GM21825 (cell line): ENCODE results near the gene RYR1.
A peak's percentile ranks its signal among the peaks of the same experiment; 100 is the strongest.
"Not testable (repeated sequence)": the region's sequence is repeated elsewhere in the genome, so short reads cannot be mapped to it uniquely, and the experiment has no call there.

Source experiments
- ATAC-seq: cut with Tn5 transposase; IDR thresholded peaks from one replicate; pipeline ENCODE4 v1.9.1; 2021; ENCODE audit warnings: mild to moderate bottlenecking, moderate library complexity; ENCODE audit not compliant: unreplicated experiment

Gene RYR1

DNA sequence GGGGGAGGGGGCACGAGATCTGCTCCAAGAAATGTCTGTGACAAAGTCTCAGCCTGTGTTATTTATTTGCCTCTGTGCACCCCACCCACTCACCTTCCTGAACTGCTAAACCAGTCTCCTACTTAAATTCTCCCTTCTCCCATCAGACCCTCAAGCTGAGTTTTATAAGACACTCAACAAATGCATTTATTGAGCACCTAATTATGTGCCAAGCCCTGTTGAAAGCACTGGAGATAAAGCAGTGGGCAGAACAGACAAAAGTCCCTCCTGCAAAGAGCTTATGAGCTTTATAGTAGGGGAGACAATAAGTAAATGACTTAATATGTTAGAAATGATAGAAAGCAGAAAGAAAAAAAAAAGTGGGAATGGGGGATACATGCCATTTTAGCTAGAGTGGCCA, 34.0 kb upstream of the RYR1 start:
- no peak for ATAC-seq

DNA sequence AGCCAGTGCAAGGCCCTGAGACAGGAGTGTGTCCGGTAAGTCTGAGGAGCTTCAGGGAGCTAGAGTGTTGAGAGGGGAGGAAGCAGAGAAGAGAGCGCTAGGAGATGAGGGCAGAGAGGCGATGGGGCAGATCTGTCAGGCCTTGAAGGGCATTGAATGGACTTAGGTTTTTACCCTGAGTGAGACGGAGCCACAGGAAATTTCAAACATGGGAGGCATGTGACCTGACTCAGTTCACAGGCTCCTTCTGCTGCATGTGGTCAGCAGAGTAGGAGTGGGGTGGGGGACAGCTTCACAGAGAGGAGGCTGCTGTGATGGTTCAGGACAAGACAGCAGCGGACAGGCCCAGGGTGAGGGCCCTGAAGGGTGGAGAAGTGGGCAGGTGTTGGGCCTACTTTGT, 33.1 kb upstream of the RYR1 start:
- ATAC-seq, result no peak

DNA sequence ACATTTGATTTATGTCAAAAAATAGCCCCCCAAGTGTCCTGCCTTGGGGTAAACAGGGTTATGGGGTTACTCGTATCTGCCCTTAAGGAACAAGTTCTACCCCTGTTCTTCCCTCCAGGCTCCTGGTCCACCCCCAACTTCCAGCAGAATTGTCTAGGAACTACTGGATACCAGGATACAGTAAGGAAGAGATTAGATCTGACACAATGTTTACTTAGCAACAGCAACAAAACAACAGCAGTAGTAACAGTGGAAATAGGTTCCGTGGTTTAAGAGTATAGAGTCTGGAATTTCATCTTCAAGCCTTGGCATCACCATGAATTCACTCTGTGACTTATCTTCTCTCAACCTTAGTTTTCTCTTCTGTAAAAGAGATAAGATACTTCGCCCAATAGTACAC, 32.3 kb upstream of the RYR1 start:
- ATAC-seq, result no peak

DNA sequence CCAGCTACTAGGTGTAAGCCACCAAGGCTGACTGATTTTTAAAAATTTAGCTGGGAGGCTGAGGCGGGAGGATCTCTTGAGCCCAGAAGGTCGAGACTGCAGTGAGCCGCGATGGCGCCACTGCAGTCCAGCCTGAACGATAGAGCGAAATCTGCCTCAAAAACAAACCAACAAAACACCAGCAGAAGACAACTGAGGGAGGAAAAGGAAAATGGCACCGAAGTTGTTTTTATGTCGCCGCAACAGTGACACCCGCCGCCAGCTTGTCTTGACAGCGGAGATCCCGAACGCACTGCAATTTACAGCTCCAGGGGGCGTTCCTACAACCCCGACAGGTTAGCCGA, 30.9 kb upstream of the RYR1 start:
- no peak for ATAC-seq

DNA sequence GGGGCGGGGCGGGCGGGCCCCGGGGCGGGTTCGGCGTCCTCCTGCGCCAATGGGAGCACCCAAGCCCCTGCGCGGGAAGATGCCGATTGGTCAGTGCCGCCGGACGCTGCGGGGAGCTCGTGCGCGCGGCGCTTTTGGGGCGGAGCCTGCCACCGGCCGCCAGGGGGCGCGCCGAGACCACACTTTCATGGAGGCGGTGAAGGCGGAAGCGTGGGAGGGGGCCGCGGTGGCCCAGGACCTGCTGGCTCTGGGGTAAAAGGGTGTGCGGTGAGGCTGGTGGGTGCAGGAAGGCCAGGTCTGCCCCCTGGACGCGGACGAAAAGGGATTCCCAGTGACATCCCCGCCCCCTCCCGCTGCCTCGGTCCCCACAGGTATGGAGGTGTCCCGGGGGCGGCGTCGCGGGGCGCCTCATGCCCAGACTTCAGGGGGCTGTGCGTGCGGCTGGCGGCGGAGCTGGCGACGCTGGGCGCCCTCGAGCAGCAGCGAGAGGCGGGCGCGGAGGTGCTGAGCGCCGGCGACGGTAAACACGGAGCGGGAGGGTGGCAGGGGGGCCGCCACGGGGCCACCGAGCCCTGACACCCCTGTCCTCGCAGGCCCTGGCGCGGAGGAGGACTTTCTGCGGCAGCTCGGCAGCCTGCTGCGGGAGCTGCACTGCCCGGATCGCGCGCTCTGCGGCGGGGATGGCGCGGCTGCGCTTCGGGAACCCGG, 30.4 kb upstream of the RYR1 start, which contains the start of gene FAM98C:
Gene FAM98C (plus strand): TSS at position 127 of the 708 bp plus-strand sequence. CDS start 61 bp downstream, at position 188.
- peak; percentile 83 for ATAC-seq

DNA sequence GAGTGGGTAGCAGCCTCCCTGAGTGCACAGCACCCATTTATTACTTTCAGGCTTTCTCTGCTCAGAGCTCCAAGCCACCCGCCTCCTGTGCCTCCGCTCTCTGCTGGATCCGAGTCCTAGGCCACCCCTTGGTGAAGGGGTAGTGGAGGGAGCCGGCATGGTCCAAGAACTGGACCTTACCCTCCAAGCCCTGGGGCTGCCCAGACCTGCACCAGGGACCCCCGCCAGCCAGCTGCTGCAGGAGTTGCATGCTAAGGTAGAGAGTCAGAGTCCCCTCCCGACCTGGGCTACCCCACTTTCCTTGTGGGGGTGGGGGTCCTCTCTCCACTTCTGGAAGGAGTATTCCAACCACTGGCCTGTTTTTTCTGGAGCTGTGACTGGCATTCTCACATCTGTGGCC, 28.6 kb upstream of the RYR1 start:
- ATAC-seq, result no peak

DNA sequence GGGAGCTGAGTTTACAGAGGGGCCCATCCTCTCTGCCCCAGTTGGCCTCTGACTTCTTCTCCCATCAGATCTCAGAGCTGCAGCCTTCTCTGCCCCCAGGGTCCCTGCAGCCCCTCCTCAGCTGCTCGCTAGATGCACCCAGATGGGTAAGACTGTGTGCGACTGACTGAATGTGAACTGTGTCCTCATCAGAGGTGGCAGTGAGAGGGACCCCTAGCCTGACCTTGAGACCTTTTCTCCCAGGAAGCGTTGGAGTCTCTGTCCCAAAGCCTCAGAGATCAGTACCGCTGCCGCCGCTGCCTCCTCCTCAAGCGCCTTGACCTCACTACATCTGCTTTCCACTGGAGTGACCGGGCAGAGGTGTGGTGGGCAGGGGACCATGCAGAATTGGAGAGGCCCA, 28.2 kb upstream of the RYR1 start:
- no peak for ATAC-seq

DNA sequence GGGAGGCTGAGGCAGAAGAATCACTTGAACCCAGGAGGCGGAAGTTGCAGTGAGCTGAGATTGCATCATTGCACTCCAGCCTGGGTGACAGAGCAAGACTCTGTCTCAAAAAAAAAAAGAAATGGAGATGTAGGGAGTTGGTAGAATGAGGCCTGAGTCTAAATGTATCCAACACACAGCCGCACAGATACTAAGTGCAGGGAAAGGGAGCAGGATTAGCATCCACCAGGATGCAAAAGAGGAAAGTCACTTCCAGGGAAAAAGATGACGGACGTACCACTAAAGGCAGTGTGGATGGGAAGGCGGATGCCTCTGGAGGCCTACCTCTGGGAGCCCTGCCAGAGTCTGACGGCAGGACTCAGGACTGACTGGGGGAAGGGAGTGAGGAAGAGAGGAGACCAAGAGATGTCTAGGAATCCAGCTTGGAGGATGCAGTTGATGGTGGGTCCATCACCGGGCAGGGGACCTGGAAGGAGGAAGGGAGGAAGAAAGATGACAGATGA, 23.8 kb upstream of the RYR1 start:
- ATAC-seq, result no peak

DNA sequence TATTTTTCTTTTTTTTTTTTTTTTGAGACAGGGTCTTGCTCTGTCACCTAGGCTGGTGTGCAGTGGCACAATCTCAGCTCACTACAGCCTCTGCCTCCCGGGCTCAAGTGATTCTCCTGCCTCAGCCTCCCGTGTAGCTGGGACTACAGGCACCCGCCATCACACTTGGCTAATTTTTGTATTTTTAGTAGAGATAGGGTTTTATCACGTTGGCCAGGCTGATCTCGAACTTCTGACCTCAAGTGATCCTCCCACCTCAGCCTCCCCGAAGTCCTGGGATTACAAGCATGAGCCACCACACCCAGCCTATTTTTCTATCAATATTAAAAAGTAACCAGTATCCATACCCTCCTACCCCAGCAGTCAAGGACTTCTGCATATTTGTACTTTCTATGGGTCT, 23.1 kb upstream of the RYR1 start:
- ATAC-seq, result not testable (repeated sequence)

DNA sequence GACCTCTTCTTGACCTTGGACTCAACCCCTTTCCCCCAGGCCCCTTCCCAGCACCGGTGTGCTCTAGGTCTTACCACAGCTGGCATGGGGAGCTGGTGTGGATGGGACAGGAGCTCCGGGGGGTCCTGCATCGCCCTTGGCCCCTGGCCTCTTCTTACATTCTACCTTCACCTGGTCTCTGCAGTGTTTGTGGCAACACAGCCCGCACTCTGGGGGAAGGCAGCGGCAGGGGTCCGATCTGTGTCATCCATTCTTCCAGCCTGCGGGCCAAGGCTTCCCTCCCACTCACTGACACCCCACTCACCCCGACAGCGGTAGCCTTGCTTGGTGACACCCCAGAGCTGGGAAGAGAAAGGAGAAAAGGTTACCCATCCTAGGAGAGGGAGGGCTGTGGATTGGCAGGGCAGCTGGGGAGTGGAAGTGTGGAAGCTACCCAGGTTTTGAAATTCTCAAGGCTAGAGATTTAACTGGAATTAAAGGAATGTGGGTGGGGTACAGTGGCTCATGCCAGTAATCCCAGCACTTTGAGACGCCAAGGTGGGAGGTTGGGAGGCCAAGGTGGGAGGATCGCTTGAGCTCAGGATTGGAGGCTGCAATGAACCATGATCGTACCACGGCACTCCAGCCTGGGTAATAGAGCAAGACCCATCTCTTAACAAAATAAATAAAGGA, 22.3 kb upstream of the RYR1 start:
- ATAC-seq, result no peak

DNA sequence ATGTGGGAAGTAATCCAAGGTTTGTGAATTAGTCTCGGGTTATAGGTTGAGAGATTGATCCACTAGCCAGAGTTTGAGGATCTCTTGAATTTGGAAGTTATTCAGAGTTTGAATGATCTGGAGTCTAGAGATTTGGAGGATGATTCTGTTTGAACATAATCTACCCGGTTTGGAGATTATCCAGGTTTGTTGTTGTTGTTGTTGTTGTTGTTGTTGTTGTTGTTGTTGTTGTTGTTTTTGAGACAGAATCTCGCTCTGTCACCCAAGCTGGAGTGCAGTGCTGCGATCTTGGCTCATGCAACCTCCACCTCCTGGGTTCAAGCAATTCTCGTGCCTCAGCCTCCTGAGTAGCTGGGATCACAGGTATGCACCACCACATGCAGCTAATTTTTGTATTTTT, 21.6 kb upstream of the RYR1 start:
- ATAC-seq, result not testable (repeated sequence)

DNA sequence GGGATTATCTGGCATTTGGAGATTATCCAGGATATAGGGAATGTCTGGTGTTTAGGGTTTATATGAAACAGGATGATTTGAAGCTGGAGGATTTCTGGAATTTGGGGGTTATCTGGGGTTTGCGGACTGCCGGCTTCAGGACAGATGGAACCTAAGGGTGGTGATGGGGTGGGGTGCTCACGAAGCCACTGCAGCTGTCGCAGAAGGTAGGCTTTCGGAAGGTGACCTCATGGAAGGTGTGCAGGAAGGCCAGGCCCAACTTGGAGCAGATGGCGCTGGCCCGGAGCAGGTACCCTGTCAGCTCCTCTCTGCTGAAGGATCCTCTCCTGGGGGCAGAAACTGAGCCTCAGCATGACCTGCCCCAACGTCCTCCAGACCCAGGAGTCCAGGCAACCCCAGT, 21.0 kb upstream of the RYR1 start:
- ATAC-seq, result no peak

DNA sequence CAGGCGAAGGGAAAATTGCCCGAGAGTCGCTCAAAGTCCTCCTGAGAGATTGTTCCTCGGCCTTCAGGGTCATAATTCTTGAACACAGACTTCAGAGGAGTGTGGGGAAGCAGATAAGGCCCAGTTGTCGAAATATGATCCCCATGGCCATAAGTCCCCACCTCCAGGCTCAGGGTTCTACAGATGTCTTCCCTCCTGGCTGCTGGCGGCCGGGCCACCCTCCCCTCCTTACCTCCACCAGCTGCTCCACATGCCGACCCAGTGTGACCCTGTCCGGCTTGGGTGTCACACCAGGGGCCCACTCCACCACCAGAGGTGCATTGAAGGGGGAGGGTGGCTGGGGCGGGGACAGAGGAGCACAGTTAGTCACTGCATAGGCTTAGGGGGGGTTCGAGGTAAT, 20.5 kb upstream of the RYR1 start:
- no peak for ATAC-seq

DNA sequence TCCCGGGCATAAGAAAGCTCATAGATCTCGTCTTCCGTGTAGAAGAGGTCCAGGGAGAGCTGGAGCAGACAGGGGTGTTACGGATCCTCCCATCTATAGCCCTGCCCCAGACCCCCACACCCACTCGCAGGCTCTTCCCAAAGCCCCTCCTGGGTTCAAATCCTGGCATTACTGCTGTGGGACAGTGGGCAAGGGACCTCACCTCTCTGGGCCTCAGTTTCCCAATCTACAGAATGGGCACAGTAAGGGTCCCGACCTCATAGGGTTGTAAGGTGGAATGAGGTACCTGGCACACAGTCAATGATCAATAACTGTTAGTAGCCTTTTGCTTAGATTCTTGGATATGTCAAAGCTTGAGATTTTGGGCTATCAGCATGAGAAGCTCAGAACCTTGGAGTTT, 20.1 kb upstream of the RYR1 start:
- no peak for ATAC-seq

DNA sequence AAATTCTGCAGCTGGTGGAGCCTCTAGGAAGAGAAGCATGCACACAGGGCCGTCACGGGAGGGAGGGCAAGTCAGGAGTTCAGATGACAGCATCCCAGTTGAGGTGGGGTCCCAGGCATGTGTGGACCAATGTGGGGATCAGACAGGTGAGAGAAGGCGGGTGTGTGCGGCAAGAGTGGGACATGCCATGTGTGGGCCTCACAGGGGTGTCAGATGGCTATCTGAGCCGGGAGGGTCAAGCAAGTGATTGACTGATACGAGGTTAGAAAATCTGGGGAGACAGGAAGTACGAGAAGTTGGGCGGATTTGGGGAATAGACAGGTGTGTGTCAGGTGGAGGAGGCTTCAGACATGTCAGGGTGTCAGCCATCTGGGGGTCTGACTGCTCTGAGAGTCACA, 16.3 kb upstream of the RYR1 start:
- no peak for ATAC-seq

DNA sequence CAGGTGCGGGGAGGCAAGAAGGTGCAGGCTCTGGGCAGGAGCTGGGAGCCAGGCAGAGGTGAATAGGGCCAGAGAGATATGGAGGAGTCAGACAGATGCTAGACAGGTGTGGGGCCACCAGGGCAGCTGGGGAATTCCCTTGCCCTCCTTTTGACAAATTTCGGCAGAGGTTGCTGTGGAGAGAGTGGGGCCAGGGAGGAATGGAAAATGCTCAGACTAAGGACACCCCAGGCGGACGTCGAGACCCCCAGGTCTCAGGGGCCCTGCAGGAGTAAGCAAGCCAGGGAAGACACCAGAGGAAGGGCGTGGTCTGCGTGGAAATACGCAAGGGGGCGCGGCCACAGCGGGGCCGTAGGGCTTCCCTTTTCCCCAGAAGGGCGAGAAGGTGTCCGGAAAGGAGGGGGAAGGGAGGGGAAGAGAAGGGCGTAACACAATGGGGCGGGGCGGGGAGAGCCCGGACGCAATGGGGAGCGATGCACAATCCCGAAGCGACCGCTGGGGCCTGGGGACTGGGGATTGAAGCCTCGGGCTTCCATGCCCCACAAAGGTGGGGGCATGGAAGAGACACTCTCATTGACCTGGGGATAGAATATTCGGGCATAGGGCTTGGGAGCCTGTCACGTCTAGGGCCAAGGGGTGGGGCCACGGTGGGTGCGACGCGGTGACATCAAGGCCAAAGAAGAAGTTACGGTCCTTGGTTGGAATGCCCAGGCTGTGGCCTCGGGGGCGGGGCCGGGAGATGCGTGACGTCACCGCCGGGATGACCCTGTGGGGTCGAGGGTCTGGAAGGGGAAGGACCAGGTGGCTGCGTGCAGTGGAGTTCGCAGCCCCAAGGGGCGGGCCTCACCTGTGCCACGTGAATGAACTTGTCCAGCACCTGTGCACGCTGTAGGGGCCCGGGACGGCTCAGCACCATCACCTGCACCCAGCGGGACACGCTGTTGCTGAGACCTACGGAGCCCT, 15.7 kb upstream of the RYR1 start:
- ATAC-seq, result no peak

DNA sequence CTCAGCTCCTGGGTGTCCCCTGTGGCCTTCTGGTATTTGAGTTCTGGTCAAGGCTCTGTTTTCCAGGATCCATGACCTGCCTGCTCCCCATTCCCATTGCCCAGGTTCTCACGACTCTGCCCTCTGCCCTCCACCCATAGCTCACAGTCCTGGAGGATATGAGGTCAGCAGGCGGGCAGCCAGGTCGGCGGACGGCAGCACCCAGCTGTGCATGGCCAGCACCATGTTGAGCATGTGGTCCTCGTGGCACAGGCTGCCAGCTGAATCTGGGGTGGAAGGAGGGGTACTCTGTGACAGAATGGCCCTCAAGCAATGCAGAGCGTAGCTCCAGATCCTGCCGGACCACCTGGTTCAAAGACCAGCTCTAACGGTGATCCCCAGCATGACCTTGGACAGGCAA, 12.6 kb upstream of the RYR1 start:
- no peak for ATAC-seq

DNA sequence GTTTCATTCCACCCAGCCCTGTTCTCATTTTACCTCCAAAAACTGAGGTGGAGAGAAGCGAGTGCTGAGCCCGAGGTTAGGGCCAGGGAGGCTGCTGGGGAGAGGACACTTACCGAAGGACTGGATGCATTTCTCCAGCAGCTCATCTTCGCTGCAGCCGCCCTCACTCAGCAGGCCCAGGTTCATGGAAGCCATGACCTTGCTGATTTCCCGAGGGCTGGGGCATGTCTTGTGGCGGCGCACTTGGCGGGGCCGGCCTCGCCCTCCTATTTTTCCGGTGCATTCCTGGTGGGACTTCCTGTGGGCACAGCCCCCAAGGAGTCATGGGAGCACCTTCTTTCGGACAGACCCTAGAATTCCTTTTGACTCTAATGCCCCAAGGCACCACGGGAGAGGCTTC, 11.6 kb upstream of the RYR1 start:
- ATAC-seq, result no peak

DNA sequence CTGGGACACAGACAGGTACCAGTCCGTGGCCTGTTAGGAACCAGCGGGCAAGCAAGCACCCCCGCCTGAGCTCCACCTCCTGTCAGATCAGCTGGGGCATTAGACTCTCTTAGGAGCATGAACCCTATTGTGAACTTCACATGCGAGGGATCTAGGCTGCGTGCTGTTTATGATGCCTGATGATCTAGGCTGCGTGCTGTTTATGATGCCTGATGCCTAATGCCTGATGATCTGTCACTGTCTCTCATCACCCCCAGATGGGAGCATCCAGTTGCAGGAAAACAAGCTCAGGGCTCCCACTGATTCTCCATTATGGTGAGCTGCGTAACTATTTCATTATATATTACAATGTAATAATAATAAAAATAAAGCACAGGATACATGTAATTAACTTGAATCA, 11.1 kb upstream of the RYR1 start:
- ATAC-seq, result no peak

DNA sequence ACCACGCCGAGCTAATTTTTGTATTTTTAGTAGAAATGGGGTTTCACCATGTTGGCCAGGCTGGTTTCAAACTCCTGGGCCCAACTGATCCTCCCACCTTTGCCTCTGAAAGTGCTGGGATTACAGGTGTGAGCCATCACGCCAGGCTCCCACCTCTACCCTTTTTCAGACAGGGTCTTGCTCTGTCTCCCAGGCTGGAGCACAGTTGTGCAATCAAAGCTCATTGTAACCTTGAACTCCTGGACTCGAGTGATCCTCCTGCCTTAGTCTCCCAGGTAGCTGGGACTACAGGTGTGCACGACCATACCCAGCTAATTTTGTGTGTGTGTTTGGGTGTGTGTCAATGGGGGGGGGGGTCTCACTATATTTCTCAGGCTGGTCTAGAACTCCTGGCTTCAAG, 9.2 kb upstream of the RYR1 start:
- no peak for ATAC-seq

DNA sequence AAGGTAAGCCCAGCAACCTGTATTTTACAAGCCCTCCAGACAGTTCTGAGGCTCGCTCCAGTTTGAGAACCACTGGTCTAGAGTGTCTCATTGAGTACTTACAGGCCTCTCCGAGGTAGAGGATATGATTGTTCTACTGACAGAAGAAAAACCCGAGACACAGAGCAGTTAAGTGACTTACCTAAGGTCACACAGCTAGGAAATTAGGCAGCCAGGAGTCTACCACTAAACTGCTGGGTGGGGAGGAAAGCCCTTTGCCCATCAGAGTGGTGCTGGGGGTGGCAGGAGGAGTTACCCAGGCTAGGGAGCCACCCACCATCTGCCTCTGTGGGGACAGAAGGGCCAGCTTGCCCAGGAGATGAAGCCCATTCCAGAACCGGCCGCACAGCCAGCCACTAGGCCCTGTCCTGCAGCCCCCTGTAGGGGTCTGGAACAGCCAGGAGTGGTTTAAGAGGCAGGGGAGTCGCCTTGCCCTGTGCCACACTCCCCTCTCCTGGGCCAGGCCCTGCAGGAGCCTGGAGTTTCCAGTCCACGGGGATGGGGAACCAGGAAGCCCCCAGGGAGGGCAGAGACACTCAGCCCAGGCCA, 8.2 kb upstream of the RYR1 start:
- no peak for ATAC-seq
